Stimulated activated CD8-positive, alpha-beta memory T cell treated with anti-CD3 and anti-CD28 coated beads, Interleukin-15, amount 100 ng/mL, for 4 hours (primary cell): ENCODE measurements around the gene PTP4A1.
"Not testable (repeated sequence)": the region's sequence is repeated elsewhere in the genome, so short reads cannot be mapped to it uniquely, and the experiment has no call there.

Experiments
- DNase-seq, 2 donors: peaks; one replicate each; pipeline ENCODE4 v3.0.0-alpha.2; 2020; ENCODE audit warnings: low read depth in 2 of 2

Gene PTP4A1

DNA sequence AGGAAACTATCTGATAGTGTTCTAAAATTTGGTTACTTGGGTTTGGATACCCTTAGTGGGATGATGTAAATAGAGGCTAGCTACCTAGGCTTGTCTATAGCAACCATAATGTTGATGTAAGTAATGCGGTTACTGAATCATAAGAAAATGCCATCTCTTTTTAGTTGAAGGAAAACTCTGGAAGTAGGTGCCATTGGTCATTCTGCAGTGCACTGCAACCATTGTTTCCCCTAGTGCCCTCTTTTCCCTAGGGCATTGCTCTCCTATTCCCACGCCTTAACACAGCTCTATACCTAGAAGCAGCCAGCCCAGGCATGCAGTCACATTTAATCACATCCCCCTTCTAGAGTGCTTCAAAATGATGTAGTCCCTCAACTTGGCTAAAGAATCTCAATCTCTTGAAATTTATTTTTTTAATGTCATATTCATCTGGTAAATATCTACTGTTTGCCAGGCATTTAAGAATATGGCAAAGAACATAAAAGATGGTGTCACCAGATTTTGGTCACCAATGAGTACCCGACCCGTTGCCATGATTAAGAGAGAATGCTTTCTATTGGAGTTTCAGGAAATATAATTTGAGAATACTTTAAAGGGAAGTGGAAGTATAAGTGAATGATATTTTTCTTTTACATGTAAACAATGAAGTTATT lies 10.4 kb downstream of the PTP4A1 start:
- DNase-seq, result no peak

DNA sequence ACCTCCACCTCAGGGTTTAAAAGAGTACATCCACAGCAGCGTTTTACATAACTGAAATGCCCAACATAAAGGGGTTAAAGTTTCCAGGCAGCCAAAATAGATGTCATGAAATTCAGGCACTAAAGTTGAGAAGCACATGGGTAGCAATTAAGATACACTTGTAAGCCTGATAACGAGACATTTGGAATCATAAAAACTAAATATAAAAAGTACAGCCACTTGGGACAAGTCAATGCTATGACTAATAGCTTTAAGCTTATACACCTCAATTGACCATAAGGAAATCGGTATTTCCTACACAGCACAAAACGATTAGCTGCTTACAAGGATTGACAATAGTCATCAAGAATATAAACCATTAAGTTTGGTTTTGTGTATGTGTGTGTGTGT lies 11.8 kb downstream of the PTP4A1 start:
- DNase-seq, result no peak

DNA sequence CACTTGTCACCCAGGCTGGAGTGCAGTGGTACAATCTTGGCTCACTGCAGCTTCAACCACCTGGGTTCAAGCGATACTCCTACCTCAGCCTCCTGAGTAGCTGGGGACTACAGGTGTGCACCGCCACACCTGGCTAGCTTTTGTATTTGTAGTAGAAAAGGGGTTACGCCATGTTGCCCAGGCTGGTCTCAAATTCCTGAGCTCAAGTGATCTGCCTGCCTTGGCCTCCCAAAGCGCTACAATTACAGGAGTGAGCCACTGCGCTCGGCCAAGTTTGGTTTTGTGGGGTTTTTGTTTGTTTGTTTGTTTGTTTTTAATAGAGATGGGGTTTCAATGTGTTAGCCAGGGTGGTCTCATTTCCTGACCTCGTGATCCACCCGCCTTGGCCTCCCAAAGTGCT lies 12.3 kb downstream of the PTP4A1 start:
- DNase-seq, result no peak

DNA sequence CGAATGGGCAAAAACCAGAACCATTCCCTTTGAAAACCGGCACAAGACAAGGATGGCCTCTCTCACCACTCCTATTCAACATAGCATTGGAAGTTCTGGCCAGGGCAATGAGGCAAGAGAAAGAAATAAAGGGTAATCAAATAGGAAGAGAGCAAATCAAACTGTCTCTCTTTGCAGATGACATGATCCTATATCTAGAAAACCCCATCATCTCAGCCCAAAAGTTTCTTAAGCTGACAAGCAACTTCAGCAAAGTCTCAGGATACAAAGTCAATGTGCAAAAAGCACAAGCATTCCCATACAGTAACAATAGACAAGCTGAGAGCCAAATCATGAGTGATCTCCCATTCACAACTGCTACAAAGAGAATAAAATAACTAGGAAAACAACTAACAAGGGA lies 13.4 kb downstream of the PTP4A1 start:
- DNase-seq, result not testable (repeated sequence)

DNA sequence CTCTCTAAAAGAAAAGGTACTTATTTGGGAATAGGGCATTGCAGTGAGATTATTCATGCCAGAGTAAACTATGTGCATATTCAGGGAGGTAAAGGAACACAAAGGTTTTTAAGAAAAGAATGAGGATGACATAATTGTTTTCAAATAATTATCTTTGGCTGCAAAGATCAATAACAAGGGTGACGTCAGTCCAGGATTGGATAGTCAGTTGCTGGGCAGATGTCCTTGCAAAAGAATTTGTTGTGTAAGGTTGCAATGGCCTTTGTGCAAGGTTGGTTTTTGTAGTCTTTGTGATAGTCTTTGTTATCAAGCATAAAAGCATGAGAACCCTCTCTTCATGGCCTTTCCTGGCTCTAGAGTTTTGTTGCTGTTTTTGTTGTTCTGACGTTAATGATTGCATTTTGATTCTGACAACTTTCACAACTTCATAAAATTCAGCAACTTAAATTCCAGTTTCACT lies 17.7 kb downstream of the PTP4A1 start:
- DNase-seq, result no peak

DNA sequence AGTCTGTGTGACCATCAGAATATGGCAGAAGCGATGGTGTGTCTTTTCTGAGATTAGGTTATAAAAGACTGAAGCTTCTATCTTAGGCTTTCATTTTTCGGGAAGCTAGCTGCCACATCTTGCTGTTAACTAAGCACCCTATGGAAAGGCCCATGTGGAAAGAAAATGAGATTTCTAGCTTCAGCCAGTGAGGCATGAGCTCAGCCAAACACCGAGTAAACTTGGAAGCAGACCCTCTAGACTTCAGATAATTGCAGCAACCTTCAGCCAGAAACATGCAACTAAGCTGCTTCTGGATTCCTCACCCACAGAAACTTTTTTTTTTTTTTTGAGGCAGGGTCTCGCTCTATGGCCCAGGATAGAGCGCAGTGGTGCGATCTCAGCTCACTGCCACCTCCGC lies 20.6 kb downstream of the PTP4A1 start:
- DNase-seq, result no peak

DNA sequence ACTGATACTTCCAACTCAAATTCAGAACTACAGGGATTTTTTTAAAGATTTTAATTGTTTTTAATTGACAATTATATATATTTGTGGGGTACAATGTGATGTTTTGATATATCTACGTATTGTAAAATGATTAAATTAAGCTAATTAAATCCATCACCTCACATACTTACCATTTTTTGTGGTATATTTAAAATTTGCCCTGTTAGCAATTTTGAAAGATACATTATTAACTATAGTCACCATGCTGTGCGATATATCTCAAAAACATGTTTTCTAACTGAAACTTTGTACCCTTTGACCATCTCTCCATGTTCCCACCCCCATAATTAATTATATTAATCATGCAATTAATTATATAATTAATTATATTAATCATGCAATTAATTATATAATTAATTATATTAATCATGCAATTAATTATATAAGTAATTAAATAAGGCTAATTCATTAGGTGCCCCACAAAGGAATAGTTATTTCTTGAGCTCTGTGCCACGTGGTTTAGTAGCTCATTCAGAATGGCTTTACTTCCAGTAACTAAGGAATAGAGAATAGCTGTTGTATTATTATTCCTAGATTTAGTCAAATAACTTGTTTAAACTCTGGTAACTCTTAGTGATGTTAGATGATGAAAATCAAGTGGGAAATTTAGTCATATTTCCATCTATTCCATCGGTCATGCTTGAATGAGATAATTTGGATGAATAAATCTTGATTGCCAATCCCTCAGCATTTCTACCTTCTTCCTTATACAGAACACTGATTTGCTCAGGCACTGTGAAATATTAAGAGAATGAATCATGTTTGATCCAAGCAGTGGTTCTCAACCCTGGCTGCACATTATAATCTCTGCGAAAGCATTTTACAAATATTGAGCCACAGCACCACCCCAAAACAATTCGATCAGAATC lies 25.1 kb downstream of the PTP4A1 start:
- no peak for DNase-seq

DNA sequence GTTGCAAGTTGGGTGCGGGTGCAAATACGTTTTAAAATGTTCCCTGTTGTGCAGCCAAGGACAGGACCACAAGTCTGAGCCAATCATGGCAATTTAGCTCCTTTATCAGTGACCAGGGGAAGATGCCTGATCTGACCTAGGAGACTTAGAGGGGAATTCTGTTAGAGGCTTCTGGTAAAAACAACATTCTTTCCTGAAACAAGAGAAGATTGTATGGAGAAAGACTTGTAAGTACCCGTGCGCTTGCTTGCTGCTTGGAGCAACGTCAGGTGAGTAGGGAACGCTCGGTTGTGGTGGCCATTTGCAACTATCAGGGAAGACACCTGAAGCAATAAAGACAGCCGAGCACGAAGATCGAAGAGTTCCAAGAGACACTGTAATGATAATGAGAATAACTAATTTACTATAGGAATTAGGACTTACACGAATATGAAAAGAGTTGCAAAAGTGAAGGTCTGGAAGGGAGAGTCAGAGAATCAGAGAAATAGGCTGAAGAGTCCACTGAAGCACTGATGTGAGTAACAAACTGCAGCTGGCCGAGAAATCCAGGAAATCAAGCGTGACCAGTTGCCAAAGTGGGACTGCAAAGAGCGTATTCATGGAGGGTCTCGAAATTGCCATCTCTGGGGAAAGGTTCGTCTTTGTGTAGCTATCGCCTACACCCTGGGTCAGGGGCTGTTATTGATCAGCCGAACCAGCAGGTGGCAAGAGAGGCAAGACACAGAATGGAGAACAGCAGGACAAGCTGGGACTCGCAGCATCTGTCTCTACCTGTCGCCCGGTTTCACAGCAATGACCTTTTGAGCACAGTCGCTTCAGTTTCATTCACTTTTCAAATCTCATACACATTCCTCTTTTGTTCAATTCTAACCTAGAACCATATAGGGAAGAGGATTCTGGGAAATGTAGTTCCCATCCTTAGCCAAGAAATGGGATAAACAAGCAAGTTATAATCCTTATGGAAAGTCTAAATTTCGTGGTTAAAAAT lies 26.1 kb downstream of the PTP4A1 start:
- DNase-seq, result peak; percentile 43 to 51

DNA sequence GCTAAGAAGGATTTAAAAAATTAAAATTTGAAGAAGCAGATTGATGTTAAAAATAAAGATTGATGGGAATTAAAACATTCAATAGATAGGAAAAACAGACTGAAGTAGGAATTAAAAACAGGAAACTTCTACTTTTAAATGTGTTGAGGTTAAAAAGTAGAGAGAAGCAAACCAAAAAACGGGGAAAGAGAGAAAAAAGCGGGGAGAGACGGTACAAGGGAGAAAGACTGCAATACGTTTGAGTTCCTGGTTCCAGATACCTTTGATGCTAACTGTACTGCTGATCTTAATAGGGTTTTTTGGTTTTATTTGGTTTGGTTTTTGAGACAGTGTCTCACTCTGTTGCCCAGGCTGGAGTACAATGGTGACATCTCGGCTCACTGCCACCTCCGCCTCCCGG lies 27.0 kb downstream of the PTP4A1 start:
- no peak for DNase-seq

DNA sequence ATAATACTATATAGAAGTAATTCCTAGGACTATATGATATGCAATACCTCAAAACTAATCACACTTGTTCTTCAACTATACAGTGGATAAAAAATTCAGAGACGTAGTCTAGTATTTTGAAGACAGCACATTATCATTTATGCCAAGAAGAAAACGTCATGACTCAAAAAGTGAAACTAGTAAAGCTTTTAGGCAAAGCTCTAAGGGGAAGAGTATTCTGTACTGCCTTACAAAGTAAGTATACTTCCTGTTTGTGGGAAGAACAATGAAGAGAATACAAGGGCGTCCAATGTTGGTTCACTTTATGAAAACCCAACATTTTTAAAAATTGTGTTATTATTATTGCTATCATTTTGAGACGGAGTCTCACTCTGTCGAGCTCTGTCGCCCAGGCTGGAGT lies 27.9 kb downstream of the PTP4A1 start:
- DNase-seq, result no peak

DNA sequence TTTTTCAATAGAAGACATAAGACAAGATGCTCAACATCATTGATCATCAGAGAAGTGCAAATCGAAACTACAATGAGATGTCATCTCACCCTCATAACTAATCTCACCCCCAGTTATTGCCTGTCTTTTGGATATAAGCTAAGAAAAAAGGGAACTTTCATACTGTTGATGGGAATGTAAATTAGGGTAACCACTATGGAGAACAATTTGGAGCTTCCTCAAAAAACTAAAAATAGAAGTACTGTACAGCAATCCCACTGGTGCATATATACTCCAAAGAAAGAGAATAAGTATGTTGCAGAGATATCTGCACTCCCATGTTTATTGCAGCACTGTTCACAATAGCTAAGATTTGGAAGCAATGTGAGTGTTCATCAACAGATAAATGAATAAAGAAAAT lies 37.0 kb downstream of the PTP4A1 start:
- no peak for DNase-seq

DNA sequence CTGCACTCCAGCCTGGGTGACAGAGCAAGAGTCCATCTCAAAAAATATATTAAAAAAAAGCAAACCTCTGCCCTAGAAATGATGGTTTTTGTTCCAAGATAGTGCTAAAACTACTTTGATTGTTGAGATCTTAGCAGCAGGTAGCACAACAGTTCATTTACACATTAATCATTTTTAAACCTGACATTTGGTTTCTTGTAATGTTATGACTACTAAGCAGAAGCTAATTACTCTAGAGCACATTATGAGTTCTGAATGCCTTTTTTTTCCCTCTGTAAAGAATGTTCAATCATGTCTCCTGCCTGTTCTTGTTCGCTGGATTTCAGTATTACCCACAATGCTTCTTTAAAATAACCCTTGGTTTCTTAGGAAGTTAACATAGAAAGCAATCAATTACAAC lies 38.7 kb downstream of the PTP4A1 start:
- no peak for DNase-seq

DNA sequence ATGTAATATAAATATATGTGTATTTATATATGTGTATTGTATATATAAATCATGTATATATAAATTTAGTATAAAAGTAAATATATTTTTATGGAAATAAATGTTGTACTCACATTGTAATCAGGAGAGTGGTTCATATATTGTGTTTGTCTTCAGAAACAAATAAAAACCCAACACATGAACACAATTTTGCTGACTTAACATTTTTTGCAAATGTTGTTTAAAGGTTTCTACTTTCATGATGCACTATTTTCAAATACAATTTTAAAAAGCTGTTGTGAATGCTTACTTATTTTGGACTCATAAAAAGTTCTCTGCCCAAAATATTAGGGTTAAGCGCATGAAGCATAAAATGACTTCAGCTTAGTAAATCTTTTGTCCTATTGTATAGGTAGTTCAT lies 39.3 kb downstream of the PTP4A1 start:
- DNase-seq, result no peak

DNA sequence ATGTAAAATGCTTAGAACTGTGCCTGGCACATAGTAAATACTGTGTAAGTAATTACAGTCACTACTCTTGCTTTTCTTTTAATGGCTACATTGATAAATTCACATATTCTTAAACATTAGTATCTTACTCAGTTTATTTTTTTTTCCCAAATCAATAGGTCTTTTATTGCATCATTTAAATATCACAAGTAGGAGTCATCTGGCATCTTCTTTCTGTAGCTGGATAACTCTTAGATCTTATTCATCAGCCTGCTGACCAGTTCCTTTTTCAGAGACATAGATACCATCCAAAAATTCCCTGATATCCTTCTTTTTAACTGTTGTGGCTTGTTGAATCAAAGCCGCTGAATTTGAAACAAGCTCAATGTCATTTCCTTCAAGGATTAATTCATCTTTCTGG lies 43.3 kb downstream of the PTP4A1 start:
- no peak for DNase-seq
